WTC11 (cell line): ENCODE results near the gene KDM5B. TPM values are rescaled to one million over a fixed set of nuclear protein-coding genes. Genes with fewer than 3 reads are reported as not detected.

Source experiments
- ATAC-seq: fragments of 200-7000 bp; cut with Tn5 transposase; 2 replicates; pipeline ENCODE4 v1.10.0; 2021; ENCODE audit warnings: mild to moderate bottlenecking, moderate library complexity
- CTCF ChIA-PET: fragments of 300-600 bp; sonication (Branson Sonifier 250); formaldehyde crosslinking; loops from one replicate; lab custom pipeline; 2021; ENCODE audit warnings: antibody characterized with exemption; lab: Charles Lee
- POLR2A ChIA-PET: fragments of 350-600 bp; sonication (Branson Sonifier 250); formaldehyde crosslinking; loops from one replicate; lab custom pipeline; 2021; ENCODE audit warnings: antibody characterized with exemption; lab: Charles Lee
- DNase-seq: peaks from one replicate; pipeline ENCODE4 v3.0.0; 2021; ENCODE audit warnings: low spot score
- H3K27ac Mint-ChIP-seq: 2 replicates; pipeline ENCODE4 v1.8.0; 2021; ENCODE audit warnings: mixed read lengths
- H3K27me3 Mint-ChIP-seq: 2 replicates; pipeline ENCODE4 v1.8.0; 2021; ENCODE audit warnings: low read depth, mild to moderate bottlenecking, moderate library complexity, mixed read lengths
- H3K36me3 Mint-ChIP-seq: 2 replicates; pipeline ENCODE4 v1.8.0; 2021; ENCODE audit warnings: mixed read lengths
- H3K4me1 Mint-ChIP-seq: 2 replicates; pipeline ENCODE4 v1.8.0; 2022; ENCODE audit warnings: mixed read lengths
- H3K4me3 Mint-ChIP-seq: 2 replicates; pipeline ENCODE4 v1.8.0; 2021; ENCODE audit warnings: mild to moderate bottlenecking, moderate library complexity, mixed read lengths
- H3K9me3 Mint-ChIP-seq: 2 replicates; pipeline ENCODE4 v1.8.0; 2021; ENCODE audit warnings: mixed read lengths
- ARID4B ChIP-seq: sonication (generic); formaldehyde crosslinking; IDR thresholded peaks from 2 replicates; pipeline ENCODE4 v1.8.0; 2023; ENCODE audit warnings: missing genetic modification reagents, mild to moderate bottlenecking, borderline replicate concordance
- ATF6 ChIP-seq: sonication (generic); formaldehyde crosslinking; IDR thresholded peaks from 2 replicates; pipeline ENCODE4 v1.8.1; 2023; ENCODE audit warnings: mild to moderate bottlenecking, missing genetic modification reagents
- CREB1 ChIP-seq: sonication (generic); formaldehyde crosslinking; IDR thresholded peaks from 2 replicates; pipeline ENCODE4 v1.8.0; 2023; ENCODE audit warnings: mild to moderate bottlenecking, missing genetic modification reagents
- E2F5 ChIP-seq: sonication (generic); formaldehyde crosslinking; IDR thresholded peaks from 2 replicates; pipeline ENCODE4 v1.8.1; 2022; ENCODE audit warnings: mild to moderate bottlenecking, moderate library complexity, missing genetic modification reagents
- ETV6 ChIP-seq: sonication (generic); formaldehyde crosslinking; IDR thresholded peaks from 2 replicates; pipeline ENCODE4 v1.8.1; 2022; ENCODE audit warnings: mild to moderate bottlenecking, missing genetic modification reagents
- FOXJ3 ChIP-seq: sonication (generic); formaldehyde crosslinking; IDR thresholded peaks from 2 replicates; pipeline ENCODE4 v1.9.0; 2021; ENCODE audit warnings: missing genetic modification reagents, mild to moderate bottlenecking, borderline replicate concordance
- GABPB1 ChIP-seq: sonication (generic); formaldehyde crosslinking; IDR thresholded peaks from 2 replicates; pipeline ENCODE4 v1.8.1; 2023; ENCODE audit warnings: mild to moderate bottlenecking, missing genetic modification reagents
- HMGA2 ChIP-seq: fragments of 250-450 bp; sonication (Bioruptor Pico); IDR thresholded peaks from 2 replicates; pipeline ENCODE4 v1.4.0; 2021; ENCODE audit warnings: mild to moderate bottlenecking, moderate library complexity
- MAX ChIP-seq: sonication (generic); formaldehyde crosslinking; IDR thresholded peaks from 2 replicates; pipeline ENCODE4 v1.8.0; 2022; ENCODE audit warnings: mild to moderate bottlenecking, missing genetic modification reagents
- OVOL2 ChIP-seq: fragments of 250-450 bp; sonication (Bioruptor Pico); IDR thresholded peaks from 2 replicates; pipeline ENCODE4 v1.9.0; 2021; ENCODE audit warnings: mild to moderate bottlenecking, borderline replicate concordance
- RELA ChIP-seq: sonication (generic); formaldehyde crosslinking; IDR thresholded peaks from 2 replicates; pipeline ENCODE4 v1.8.1; 2022; ENCODE audit warnings: missing genetic modification reagents, mild to moderate bottlenecking, borderline replicate concordance
- RORB ChIP-seq: fragments of 250-450 bp; sonication (Bioruptor Pico); IDR thresholded peaks from 2 replicates; pipeline ENCODE4 v1.9.0; 2021; ENCODE audit warnings: mild to moderate bottlenecking
- SMAD3 ChIP-seq: sonication (generic); formaldehyde crosslinking; IDR thresholded peaks from 2 replicates; pipeline ENCODE4 v1.8.0; 2022; ENCODE audit warnings: missing genetic modification reagents, mild to moderate bottlenecking, borderline replicate concordance
- SMAD4 ChIP-seq: sonication (generic); formaldehyde crosslinking; IDR thresholded peaks from 2 replicates; pipeline ENCODE4 v1.8.0; 2022; ENCODE audit warnings: mild to moderate bottlenecking, missing genetic modification reagents
- TEAD4 ChIP-seq: sonication (generic); formaldehyde crosslinking; IDR thresholded peaks from 2 replicates; pipeline ENCODE4 v1.8.0; 2022; ENCODE audit warnings: mild to moderate bottlenecking, missing genetic modification reagents
- ZNF219 ChIP-seq: sonication (generic); formaldehyde crosslinking; IDR thresholded peaks from 2 replicates; pipeline ENCODE4 v1.8.0; 2023; ENCODE audit warnings: missing genetic modification reagents, mild to moderate bottlenecking, borderline replicate concordance
- ZNF232 ChIP-seq: sonication (generic); formaldehyde crosslinking; IDR thresholded peaks from 2 replicates; pipeline ENCODE4 v1.8.0; 2022; ENCODE audit warnings: mild to moderate bottlenecking, missing genetic modification reagents
- ZNF423 ChIP-seq: fragments of 250-450 bp; sonication (Bioruptor Pico); IDR thresholded peaks from 2 replicates; pipeline ENCODE4 v2.1.2; 2022; ENCODE audit warnings: mild to moderate bottlenecking, moderate library complexity
- ZNF425 ChIP-seq: fragments of 250-450 bp; sonication (Bioruptor Pico); conservative IDR thresholded peaks from 2 replicates; pipeline ENCODE4 v1.9.0; 2021; ENCODE audit warnings: mild to moderate bottlenecking
- ZNF671 ChIP-seq: fragments of 250-450 bp; sonication (Bioruptor Pico); IDR thresholded peaks from 2 replicates; pipeline ENCODE4 v1.8.0; 2021; ENCODE audit warnings: mild to moderate bottlenecking
- total RNA-seq: library from RNA; stranded (reverse); gene quantifications from 3 replicates; pipeline ENCODE4 v1.2.3, GENCODE V29; 2021
- TF ChIP-seq, protein P1 (sequence below): sonication (generic); formaldehyde crosslinking; IDR thresholded peaks from 2 replicates; pipeline ENCODE4 v1.8.0; 2022; ENCODE audit warnings: mild to moderate bottlenecking, missing genetic modification reagents

Gene KDM5B
- total RNA-seq, 1 experiment from 2014 or later, result 222 TPM

- no peak for TF ChIP-seq ARID4B
- no peak for TF ChIP-seq SMAD3
- no peak for TF ChIP-seq ZNF219
- TF ChIP-seq RORB (CRISPR knock-in tag), result no peak
- no peak for TF ChIP-seq E2F5 (CRISPR knock-in tag)
- TF ChIP-seq TEAD4 (CRISPR knock-in tag), result no peak
- no peak for TF ChIP-seq ZNF671 (CRISPR knock-in tag)
Observed at GRCh38 chr1:202711949-202712635, 96.1 kb downstream of the KDM5B start (continued).

GRCh38 chr1:202710070-202711045, 97.9 kb downstream of the KDM5B start, which contains the start of gene SYT2:
Gene SYT2 (minus strand): TSS chr1:202710454. CDS start chr1:202605772, 104,682 bp downstream.
- peaks cover 31% of the 10 kb centered on the region for H3K27me3 Mint-ChIP-seq
- peak; percentile 41 for ATAC-seq
- POLR2A ChIA-PET, result interaction anchor here (1.8 to 2.2 kb wide), 2 partner anchors 14 to 369 kb away, joined by 4 to 5 read pairs; partner anchors contain the start of gene UBE2T
- TF ChIP-seq ZNF671 (CRISPR knock-in tag) (no peak), ZNF219 (no peak), GABPB1 (CRISPR knock-in tag) (no peak), ZNF425 (CRISPR knock-in tag) (no peak), ZNF423 (no peak), SMAD4 (CRISPR knock-in tag) (no peak), CREB1 (0 out of 2 replicates have a peak, but pooled peaks have one; percentile 4), MAX (CRISPR knock-in tag) (peak; percentile 87), ZNF232 (CRISPR knock-in tag) (no peak), OVOL2 (no peak), RELA (CRISPR knock-in tag) (no peak), HMGA2 (CRISPR knock-in tag) (no peak), ETV6 (CRISPR knock-in tag) (peak; percentile 81), E2F5 (CRISPR knock-in tag) (peak; percentile 73), ATF6 (no peak), FOXJ3 (CRISPR knock-in tag) (no peak)
- TF ChIP-seq, protein P1, sequence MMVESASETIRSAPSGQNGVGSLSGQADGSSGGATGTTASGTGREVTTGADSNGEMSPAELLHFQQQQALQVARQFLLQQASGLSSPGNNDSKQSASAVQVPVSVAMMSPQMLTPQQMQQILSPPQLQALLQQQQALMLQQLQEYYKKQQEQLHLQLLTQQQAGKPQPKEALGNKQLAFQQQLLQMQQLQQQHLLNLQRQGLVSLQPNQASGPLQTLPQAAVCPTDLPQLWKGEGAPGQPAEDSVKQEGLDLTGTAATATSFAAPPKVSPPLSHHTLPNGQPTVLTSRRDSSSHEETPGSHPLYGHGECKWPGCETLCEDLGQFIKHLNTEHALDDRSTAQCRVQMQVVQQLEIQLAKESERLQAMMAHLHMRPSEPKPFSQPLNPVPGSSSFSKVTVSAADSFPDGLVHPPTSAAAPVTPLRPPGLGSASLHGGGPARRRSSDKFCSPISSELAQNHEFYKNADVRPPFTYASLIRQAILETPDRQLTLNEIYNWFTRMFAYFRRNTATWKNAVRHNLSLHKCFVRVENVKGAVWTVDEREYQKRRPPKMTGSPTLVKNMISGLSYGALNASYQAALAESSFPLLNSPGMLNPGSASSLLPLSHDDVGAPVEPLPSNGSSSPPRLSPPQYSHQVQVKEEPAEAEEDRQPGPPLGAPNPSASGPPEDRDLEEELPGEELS (CRISPR knock-in tag), result peak; percentile 68; the same call in 1 of the 2 replicates

More at GRCh38 chr1:202710070-202711045, 97.9 kb downstream of the KDM5B start, which contains the start of gene SYT2:
- Mint-ChIP-seq H3K36me3 (no peaks in the 10 kb centered on the region), H3K4me3 (peak within 1 kb of the TSS; percentile 77), H3K27ac (no peak within 1 kb of the TSS), H3K4me1 (peaks cover 36% of the 10 kb centered on the region), H3K9me3 (no peaks in the 10 kb centered on the region)
- peak; percentile 78 for DNase-seq
- CTCF ChIA-PET, result interaction anchor here (0.6 to 5.1 kb wide), 14 partner anchors 9 to 575 kb away, joined by 3 to 76 read pairs (median 4); partner anchors contain the start of gene UBE2T
